Neural cell (in vitro differentiated cells): ENCODE data around the gene FAM210B.

Source experiments
- EZH2 ChIP-seq: fragments of 200-600, 300-800 bp; shearing (Covaris generic), sonication (generic); IDR thresholded peaks from 2 replicates; pipeline ENCODE4 v1.6.1; 2014; ENCODE audit warnings: antibody characterized with exemption, low read length, borderline replicate concordance, mild to moderate bottlenecking; ENCODE audit not compliant: insufficient read depth, poor library complexity, severe bottlenecking
- POLR2AphosphoS5 ChIP-seq: IDR thresholded peaks from 2 replicates; pipeline ENCODE4 v1.6.1; 2012
- RAD21 ChIP-seq: fragments of 450-650 bp; conservative IDR thresholded peaks from 2 replicates; pipeline ENCODE4 v1.6.1; 2014; ENCODE audit warnings: antibody characterized with exemption, mild to moderate bottlenecking, moderate library complexity
- SMC3 ChIP-seq: fragments of 450-650 bp; conservative IDR thresholded peaks from 2 replicates; pipeline ENCODE4 v1.6.1; 2014; ENCODE audit warnings: antibody characterized with exemption, mild to moderate bottlenecking, moderate library complexity; ENCODE audit not compliant: poor library complexity
- TAF1 ChIP-seq: IDR thresholded peaks from 2 replicates; pipeline ENCODE4 v1.6.1; 2012; ENCODE audit warnings: low read depth
- TF ChIP-seq, protein P1 (sequence below): fragments of 450-650 bp; IDR thresholded peaks from 2 replicates; pipeline ENCODE4 v1.5.1; 2014; ENCODE audit warnings: antibody characterized with exemption, mild to moderate bottlenecking, moderate library complexity; ENCODE audit not compliant: poor library complexity, severe bottlenecking
- TF ChIP-seq, protein P2 (sequence below): IDR thresholded peaks from 2 replicates; pipeline ENCODE4 v1.6.1; 2012; ENCODE audit warnings: borderline replicate concordance

DNA sequence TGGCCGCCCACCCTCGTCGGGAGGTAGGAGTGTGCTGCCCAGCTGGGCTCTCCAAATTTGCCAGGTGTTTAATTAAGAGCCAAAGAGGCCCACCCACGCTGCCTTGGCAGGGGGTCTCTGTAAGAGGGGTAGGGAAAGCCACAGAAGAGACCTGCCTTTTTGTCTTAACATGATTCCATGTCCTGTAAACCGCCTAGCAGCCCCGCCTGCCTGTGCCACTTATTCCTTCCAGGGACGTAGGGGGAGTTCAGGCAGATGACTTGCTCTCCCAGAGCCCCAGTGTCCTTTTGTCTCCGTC is 2.1 kb downstream of the FAM210B start:
- TF ChIP-seq EZH2 (no peak), POLR2AphosphoS5 (no peak), TAF1 (no peak), RAD21 (no peak), SMC3 (no peak)
- TF ChIP-seq, protein P1, sequence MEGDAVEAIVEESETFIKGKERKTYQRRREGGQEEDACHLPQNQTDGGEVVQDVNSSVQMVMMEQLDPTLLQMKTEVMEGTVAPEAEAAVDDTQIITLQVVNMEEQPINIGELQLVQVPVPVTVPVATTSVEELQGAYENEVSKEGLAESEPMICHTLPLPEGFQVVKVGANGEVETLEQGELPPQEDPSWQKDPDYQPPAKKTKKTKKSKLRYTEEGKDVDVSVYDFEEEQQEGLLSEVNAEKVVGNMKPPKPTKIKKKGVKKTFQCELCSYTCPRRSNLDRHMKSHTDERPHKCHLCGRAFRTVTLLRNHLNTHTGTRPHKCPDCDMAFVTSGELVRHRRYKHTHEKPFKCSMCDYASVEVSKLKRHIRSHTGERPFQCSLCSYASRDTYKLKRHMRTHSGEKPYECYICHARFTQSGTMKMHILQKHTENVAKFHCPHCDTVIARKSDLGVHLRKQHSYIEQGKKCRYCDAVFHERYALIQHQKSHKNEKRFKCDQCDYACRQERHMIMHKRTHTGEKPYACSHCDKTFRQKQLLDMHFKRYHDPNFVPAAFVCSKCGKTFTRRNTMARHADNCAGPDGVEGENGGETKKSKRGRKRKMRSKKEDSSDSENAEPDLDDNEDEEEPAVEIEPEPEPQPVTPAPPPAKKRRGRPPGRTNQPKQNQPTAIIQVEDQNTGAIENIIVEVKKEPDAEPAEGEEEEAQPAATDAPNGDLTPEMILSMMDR = no peak
- TF ChIP-seq, protein P2, sequence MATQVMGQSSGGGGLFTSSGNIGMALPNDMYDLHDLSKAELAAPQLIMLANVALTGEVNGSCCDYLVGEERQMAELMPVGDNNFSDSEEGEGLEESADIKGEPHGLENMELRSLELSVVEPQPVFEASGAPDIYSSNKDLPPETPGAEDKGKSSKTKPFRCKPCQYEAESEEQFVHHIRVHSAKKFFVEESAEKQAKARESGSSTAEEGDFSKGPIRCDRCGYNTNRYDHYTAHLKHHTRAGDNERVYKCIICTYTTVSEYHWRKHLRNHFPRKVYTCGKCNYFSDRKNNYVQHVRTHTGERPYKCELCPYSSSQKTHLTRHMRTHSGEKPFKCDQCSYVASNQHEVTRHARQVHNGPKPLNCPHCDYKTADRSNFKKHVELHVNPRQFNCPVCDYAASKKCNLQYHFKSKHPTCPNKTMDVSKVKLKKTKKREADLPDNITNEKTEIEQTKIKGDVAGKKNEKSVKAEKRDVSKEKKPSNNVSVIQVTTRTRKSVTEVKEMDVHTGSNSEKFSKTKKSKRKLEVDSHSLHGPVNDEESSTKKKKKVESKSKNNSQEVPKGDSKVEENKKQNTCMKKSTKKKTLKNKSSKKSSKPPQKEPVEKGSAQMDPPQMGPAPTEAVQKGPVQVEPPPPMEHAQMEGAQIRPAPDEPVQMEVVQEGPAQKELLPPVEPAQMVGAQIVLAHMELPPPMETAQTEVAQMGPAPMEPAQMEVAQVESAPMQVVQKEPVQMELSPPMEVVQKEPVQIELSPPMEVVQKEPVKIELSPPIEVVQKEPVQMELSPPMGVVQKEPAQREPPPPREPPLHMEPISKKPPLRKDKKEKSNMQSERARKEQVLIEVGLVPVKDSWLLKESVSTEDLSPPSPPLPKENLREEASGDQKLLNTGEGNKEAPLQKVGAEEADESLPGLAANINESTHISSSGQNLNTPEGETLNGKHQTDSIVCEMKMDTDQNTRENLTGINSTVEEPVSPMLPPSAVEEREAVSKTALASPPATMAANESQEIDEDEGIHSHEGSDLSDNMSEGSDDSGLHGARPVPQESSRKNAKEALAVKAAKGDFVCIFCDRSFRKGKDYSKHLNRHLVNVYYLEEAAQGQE = no peak
